ENCODE measurements around the gene USH1C.

USH1C gene

GRCh38 chr11:17543574-17544180 is 539 bp downstream of the USH1C start:
- DNase-seq, result no peak

- DNase-seq, result no peak
Observed at GRCh38 chr11:17543041-17543440, 1.2 kb downstream of the USH1C start.

- no peak for DNase-seq
Observed at GRCh38 chr11:17542249-17542648, 2.0 kb downstream of the USH1C start.

DNA sequence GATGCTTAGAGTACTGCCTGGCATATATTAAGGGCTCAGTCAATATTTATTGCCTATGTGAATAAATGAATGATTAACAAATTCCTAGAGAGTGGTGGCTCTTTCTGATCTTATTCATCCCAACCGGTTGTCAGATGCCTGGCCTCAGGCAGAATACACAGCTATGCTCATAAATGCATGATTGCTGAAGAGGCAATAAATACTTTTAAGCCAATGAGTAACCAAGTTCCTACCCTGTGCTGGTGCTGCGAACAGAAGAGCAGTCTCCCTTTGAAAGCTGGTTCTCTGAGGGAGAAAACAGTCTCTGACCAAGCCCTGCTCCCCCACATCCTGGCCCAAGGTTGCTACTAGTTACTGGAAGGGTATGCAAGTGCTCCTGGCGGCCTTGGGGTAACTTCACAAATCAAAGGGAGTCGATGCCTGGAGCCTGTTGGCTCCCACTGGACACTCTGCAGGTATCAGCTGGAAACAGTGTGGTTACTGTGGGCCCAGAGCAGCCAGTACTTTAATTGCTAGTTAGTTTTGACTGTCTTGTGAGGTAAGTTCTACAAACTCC is 2.8 kb downstream of the USH1C start:
- DNase-seq, result no peak

DNA sequence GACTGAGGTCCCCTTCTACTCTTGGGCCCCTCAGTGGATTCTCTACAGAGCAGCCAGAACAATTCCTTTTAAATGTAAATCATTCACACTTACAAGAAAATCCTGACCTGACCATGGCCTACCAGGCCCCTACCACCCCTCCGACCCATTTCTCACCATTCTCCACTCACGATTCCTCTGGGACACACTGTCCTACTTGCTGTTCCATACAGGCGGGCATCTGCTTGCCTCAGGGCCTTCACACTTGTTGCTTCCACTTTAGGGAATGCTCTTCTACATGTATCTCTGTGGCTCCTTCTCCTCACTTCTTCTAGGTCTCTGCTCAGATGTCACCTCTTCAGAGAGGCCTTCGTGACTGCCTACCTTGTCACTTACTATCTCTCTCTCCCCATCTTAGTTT is 3.4 kb downstream of the USH1C start:
- DNase-seq, result no peak

GRCh38 chr11:17538731-17539130 is 5.5 kb downstream of the USH1C start:
- no peak for DNase-seq

GRCh38 chr11:17538054-17538453 is 6.2 kb downstream of the USH1C start:
- DNase-seq, result no peak

DNA sequence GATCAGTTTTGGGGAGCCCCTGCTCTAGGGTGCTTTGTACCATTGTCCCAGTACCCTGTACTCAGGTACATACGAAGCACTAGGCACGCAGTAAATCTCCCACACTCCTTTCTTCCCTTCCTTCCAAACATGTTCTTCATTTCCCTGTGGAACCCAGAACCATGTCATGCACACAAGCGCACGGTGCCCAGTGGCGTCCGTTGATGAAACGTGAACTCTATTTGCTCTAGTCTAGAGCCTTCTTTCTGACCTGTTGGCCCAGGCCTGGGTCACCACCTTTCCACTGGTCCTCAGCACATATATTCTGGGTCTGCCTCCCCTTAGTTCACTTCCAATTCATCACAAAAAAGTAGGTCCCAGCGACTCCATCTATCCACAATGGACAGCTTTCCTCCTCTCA is 7.0 kb downstream of the USH1C start:
- DNase-seq, result no peak

- DNase-seq, result no peak
Observed at GRCh38 chr11:17535488-17535887, 8.7 kb downstream of the USH1C start.

DNA sequence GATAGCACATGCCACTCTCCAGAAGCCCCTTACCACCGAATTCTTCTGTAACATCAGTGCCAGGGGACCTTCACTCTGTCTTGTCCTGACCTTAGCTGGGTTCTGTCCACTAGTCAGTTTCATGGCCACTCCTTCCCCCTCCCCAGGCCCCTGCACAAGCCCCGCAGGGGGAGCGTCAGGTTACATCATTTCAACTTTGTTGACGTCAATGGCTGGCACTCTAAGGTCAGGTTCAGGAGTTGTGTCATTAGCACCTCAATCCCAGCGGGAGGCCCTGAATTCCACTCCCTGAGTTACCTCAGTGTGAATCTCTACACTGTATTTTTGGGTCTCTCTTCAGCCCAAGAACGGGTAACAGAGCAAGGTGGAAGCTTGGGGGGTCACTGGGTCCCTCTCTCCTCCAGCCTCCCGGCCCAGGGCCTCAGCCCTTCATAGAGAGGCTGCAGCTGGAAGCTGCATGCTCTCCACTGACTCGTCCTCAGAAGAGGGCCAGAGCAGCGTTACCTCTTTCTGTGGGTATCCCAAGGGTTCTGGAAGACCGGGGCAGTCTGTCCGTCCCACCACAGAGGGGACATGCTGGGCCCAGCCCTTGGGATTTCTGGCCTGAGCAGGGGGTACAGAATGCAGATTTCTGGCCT is 10.3 kb downstream of the USH1C start:
- no peak for DNase-seq

DNA sequence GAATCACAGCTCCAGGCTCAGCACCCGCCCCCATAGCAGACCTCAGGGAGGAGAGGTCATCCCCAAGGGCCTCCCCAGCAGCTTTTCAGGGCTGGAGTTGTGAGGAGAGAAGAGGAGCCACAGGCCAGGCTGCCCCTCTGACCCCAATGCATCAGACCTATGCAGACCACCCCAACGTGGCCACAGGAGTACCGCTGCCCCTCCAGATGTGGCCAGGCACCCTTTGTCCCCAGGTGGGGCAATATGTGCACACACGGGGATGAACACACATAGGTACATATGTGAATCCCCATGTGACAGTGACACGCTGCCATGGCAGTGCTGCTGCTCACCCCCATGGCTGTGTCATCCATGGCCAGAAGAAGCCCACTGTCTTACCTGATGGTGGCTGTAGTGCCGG is 10.9 kb downstream of the USH1C start:
- no peak for DNase-seq

DNA sequence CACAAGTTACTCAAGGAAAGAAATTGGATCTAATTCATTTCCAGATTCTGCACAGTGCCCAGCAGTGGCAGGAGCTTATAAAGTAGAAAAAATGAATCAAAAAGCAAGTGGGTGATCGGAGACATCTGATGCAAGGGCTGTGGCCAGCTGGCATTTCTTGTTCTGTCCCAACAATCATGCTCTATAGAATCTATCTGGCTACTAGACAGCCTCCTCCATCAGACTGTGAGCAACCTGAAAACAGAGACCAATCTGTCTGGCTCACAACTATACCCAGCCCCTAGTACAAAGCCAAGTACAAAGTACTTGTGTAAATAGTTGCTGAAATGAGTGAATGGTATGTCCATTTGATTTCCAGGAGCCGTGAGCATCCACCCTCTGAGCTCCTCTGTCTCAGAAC is 11.4 kb downstream of the USH1C start:
- DNase-seq, result no peak

DNA sequence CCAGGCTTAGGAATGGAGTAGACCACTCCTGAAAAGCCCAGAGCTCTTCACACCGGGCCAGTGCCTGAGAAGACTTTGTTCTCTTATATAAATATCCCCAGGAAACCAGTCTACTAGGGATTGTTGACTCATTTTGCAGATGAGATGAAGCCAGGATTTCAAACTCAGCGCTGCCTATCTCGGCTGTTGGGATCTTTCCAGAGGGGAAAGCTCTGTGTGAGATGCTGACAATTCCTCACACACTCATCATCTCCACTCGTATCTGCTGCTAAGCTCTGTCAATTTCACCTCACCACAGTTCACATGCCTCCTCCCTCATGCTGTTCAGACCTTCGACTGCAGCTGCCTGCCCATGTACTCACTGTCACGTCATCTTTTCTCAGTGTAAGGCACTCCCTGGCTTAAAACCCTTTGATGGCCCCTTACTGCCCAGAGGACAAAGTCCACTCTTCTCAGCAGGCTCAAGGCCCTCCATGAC is 12.5 kb downstream of the USH1C start:
- no peak for DNase-seq

DNA sequence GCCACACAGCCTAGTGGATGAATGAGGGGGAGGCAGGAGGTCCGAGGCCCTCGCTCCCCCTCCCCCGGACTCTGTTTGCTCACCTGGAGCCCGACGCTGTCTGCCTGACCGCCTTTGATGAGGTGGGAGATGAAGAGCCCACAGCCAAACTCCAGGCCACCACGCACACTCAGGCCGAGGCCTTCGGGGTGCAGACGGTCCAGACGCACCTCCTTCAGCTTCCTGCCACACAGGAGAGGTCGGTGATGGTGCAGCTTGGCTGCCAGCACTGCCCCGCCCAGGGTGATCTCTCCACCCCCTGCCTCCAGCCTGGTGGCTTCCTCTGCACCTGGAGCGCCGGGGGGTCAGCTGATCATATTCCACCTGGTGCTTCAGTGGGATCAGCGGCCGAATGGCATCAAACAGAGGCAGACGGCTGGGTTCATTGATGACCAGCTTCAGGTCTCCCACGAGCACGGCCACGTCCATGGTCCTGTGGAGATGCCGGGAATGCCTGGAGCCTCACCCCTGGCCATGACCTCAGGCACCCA is 13.1 kb downstream of the USH1C start:
- DNase-seq, result no peak

DNA sequence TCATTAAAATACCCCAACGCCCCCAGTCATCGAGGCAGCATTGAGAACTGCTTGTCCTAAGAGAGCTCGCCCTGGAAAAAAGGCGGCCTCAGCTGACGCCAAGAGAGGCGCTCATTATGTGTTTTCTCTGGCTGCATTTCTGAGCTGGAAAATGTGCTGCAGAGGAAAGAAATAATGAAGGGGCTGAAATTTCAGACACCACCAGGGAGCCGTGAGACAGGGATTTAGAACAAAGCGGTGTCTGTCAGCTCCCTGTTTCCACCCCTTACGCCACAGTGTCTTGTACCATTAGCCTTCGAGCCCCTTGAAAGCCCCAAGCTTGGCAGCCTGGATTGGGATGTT is 14.4 kb downstream of the USH1C start:
- no peak for DNase-seq

- no peak for DNase-seq
Observed at GRCh38 chr11:17528906-17529843, 15.0 kb downstream of the USH1C start.

DNA sequence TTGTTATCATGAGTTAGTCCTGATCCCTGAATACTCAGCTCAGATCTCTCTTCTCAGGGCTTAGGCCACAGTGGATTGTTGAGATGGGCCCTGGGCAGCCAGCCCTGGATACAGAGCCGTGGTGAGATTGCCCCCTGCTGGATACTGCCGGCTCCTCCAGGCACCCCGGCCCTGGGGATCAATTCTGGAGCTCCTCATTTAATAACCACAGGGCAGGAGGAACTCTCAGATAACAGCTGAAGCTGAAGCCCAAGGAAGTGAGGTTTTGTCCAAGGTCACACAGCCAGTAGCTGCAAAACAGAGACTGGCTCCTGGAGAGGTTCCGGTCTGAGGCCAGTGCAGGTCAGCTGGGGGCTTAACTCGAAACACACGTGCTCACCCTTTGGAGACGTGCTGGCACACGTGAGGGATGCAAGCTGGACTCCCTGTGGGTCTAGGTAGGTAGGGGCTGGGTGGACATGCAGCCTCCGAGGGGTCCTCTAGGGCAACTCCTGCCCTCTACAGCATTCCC is 16.0 kb downstream of the USH1C start:
- peak; percentile 33 for DNase-seq

DNA sequence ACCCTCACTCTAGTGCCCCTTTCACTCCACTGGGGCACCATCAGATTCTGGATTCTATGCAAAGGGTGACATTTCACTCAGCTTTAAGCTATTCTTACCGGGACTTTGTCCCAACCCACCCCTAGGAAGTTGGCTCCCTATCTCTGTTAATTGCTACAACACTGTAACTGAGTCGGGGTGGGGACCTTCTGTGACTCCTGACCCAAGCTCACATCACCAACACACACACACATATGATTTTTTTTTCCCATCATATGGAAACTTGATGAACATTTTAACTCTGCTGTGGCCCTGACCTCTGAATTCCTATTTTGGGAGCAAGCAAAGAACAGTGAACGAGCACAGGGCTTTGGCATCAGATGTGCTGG is 16.6 kb downstream of the USH1C start:
- no peak for DNase-seq

- DNase-seq, result no peak
Observed at GRCh38 chr11:17526931-17527627, 17.1 kb downstream of the USH1C start.

DNA sequence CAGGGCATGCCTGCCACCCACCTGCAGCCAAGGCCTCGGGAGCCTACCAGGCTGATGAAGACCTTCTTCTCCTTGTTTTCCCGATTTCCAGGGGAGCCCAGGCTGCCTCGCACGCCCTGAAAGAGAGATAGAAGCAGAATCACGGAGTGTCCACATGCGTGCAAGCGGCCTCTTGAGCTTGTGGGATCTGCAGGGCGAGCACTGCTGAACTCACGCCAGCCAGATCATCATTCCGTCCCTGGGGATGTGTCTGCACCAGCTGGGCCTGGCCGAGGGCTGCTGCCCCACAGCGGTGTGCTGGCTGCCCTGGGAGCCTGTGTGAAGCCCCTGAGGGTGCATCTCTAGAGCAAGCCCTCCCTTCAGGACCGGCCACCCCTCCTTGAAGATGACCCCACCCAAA is 17.9 kb downstream of the USH1C start:
- no peak for DNase-seq

GRCh38 chr11:17525570-17525969 is 18.6 kb downstream of the USH1C start:
- no peak for DNase-seq

DNA sequence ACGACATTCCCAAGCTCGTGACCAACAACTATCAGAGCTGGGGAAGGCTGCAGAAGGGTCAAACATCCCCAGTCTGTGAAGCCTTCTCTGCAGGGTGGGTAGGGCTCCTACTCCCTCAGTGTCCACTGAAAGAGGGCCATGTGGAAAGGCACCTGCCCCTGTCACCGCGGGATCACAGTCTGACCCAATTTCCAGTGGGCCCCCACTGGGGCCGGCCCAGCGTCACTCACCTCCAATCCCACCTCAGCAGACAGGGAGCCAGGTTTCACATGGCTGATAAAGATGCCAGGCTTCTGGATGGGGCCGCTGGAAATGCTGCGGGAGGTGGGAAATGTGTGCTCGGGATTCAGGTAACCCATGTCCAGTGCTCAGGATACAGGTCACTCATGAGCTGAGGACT is 20.0 kb downstream of the USH1C start:
- DNase-seq, result no peak

DNA sequence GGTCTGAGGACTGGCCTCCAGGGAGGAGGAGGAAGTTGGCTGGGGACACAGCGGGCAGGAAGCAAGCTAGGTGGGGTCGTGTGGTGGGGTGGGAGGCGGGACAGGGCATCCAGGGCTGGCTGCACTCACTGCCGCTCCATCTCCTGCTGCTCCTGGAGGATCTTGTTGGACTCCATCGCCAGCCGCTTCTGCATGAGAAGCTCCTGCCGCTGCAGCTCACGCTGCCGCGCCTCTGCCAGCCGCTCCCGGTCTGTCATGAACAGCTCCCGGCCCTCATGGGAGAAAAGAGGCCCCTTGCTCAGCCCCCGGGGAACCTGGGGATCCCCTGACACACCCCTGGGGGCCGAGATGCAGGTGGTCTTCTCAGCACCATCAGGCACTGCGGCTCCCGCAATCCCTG is 21.6 kb downstream of the USH1C start:
- DNase-seq, result no peak

Measured in CD4-positive, alpha-beta T cell treated with Interleukin-21 for 1 hour (primary cell).